ENCODE data around the gene CHIA. TPM values are rescaled to one million over a fixed set of nuclear protein-coding genes. Genes with fewer than 3 reads are reported as not detected.

Gene CHIA
- total and polyA plus RNA-seq, 2 donors (not counting 1 experiment from before 2014, with no cell fraction given), result not detected

DNA sequence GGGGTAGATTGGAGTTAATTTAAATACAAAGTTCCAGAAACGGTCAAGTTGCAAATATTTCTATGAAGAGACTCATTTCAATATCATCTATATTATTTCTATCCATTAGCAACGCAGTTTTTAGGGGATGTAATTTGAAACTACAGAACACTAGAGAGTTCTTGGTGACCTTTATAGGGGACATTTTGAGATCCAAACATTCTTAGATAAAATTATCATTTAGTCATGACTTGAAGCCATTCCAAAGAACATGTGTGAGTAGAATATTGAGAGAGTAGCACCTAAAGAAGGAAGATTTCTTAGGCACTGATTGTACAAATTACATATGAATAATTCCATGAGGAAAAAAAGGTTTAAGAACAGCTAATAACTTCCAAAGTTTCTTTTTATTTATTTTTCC, 19.0 kb downstream of the CHIA start:
- Histone ChIP-seq H3K9ac (ENCODE audit: insufficient read depth, low read length) (no peak overlapping the region), H3K27me3 (ENCODE audit: control insufficient read depth, insufficient read depth, low read length) (no peaks in the 10 kb centered on the region), H3K4me3 (replicated peaks in 1 of 4; ENCODE audit: control extremely low read depth in 1 of 4, insufficient read depth in 1 of 4, low read depth in 3 of 4, low read length in 4 of 4) (no peak overlapping the region), H3K4me1 (ENCODE audit: control insufficient read depth, extremely low read depth, insufficient read depth, low read length) (no peaks in the 10 kb centered on the region), H3K27ac (ENCODE audit: insufficient read depth, low read length) (no peak overlapping the region), H3K79me2 (ENCODE audit: control insufficient read depth, insufficient read depth, low read length) (no peaks in the 10 kb centered on the region), H3K4me2 (ENCODE audit: extremely low read depth, insufficient read depth, low read length) (no peak overlapping the region), H3K9me3 (ENCODE audit: control insufficient read depth, insufficient read depth, low read depth, low read length) (no peaks in the 10 kb centered on the region), H3K36me3 (ENCODE audit: control insufficient read depth, insufficient read depth, low read length) (no peaks in the 10 kb centered on the region), H4K20me1 (ENCODE audit: control insufficient read depth, extremely low read depth, insufficient read depth, low read length) (no peaks in the 10 kb centered on the region), H2AFZ (ENCODE audit: low read length) (no peak overlapping the region)
- no peak for DNase-seq (ENCODE audit: low read depth in 2 of 2)
- no peak for TF ChIP-seq EZH2 (IDR thresholded peaks at IDR 0.05; ENCODE audit: low read length, missing control alignments)

- Histone ChIP-seq H4K20me1 (ENCODE audit: control insufficient read depth, extremely low read depth, insufficient read depth, low read length) (no peaks in the 10 kb centered on the region), H3K9me3 (ENCODE audit: control insufficient read depth, insufficient read depth, low read depth, low read length) (no peaks in the 10 kb centered on the region), H3K4me1 (ENCODE audit: control insufficient read depth, extremely low read depth, insufficient read depth, low read length) (no peaks in the 10 kb centered on the region), H3K27me3 (ENCODE audit: control insufficient read depth, insufficient read depth, low read length) (peaks cover 2% of the 10 kb centered on the region), H3K4me2 (ENCODE audit: extremely low read depth, insufficient read depth, low read length) (no peak overlapping the region), H3K36me3 (ENCODE audit: control insufficient read depth, insufficient read depth, low read length) (no peaks in the 10 kb centered on the region), H3K27ac (ENCODE audit: insufficient read depth, low read length) (no peak overlapping the region), H3K9ac (ENCODE audit: insufficient read depth, low read length) (no peak overlapping the region), H3K4me3 (replicated peaks in 1 of 4; ENCODE audit: control extremely low read depth in 1 of 4, insufficient read depth in 1 of 4, low read depth in 3 of 4, low read length in 4 of 4) (no peak overlapping the region), H3K79me2 (ENCODE audit: control insufficient read depth, insufficient read depth, low read length) (no peaks in the 10 kb centered on the region), H2AFZ (ENCODE audit: low read length) (no peak overlapping the region)
- TF ChIP-seq EZH2 (IDR thresholded peaks at IDR 0.05; ENCODE audit: low read length, missing control alignments), result no peak
- TF ChIP-seq, protein P1, sequence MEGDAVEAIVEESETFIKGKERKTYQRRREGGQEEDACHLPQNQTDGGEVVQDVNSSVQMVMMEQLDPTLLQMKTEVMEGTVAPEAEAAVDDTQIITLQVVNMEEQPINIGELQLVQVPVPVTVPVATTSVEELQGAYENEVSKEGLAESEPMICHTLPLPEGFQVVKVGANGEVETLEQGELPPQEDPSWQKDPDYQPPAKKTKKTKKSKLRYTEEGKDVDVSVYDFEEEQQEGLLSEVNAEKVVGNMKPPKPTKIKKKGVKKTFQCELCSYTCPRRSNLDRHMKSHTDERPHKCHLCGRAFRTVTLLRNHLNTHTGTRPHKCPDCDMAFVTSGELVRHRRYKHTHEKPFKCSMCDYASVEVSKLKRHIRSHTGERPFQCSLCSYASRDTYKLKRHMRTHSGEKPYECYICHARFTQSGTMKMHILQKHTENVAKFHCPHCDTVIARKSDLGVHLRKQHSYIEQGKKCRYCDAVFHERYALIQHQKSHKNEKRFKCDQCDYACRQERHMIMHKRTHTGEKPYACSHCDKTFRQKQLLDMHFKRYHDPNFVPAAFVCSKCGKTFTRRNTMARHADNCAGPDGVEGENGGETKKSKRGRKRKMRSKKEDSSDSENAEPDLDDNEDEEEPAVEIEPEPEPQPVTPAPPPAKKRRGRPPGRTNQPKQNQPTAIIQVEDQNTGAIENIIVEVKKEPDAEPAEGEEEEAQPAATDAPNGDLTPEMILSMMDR (conservative IDR thresholded peaks at IDR 0.05 in 1 of 2, IDR thresholded peaks at IDR 0.05 in 1 of 2; ENCODE audit: low read depth in 1 of 2, low read length in 2 of 2), result no peak
- no peak for DNase-seq (ENCODE audit: low read depth in 2 of 2)
Measured at GRCh38 chr1:111318523-111318922, 27.9 kb downstream of the CHIA start.

DNA sequence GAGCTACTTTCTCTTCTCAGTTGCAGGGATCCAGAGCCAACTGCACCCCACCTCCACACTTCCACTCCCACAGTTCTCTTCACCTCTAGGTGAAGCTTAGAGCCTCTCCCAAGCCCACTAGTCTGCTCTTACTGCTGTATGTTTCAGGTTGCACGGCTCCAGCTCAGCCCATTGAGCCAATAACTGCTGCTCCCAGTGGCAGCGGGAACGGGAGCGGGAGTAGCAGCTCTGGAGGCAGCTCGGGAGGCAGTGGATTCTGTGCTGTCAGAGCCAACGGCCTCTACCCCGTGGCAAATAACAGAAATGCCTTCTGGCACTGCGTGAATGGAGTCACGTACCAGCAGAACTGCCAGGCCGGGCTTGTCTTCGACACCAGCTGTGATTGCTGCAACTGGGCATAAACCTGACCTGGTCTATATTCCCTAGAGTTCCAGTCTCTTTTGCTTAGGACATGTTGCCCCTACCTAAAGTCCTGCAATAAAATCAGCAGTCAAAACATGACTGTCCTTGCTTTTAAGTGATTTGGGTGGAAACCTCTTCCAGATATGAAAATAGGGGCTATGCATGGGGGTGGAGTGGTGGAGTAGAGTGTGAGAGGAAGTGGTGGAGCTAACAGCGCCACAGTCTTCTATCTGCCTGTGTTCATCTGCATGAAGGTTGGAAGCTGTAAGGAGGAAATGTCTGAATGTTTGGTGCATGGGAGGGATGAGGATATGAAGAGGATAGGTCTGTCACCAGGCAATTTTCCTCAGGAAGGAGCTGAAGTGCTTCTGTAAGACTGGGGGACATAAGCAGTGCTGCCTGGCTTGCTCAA, 29.6 kb downstream of the CHIA start:
- H3K9me3 ChIP-seq (ENCODE audit: control insufficient read depth, insufficient read depth, low read depth, low read length), result no peaks in the 10 kb centered on the region
- no peak overlapping the region for H3K27ac ChIP-seq (ENCODE audit: insufficient read depth, low read length)
- no peaks in the 10 kb centered on the region for H3K36me3 ChIP-seq (ENCODE audit: control insufficient read depth, insufficient read depth, low read length)
- H3K4me3 ChIP-seq (replicated peaks in 1 of 4; ENCODE audit: control extremely low read depth in 1 of 4, insufficient read depth in 1 of 4, low read depth in 3 of 4, low read length in 4 of 4), result no peak overlapping the region
- no peaks in the 10 kb centered on the region for H4K20me1 ChIP-seq (ENCODE audit: control insufficient read depth, extremely low read depth, insufficient read depth, low read length)
- TF ChIP-seq, protein P1 (conservative IDR thresholded peaks at IDR 0.05 in 1 of 2, IDR thresholded peaks at IDR 0.05 in 1 of 2; ENCODE audit: low read depth in 1 of 2, low read length in 2 of 2), result no peak
- TF ChIP-seq EZH2 (IDR thresholded peaks at IDR 0.05; ENCODE audit: low read length, missing control alignments), result no peak
- H3K79me2 ChIP-seq (ENCODE audit: control insufficient read depth, insufficient read depth, low read length), result no peaks in the 10 kb centered on the region
- no peaks in the 10 kb centered on the region for H3K4me1 ChIP-seq (ENCODE audit: control insufficient read depth, extremely low read depth, insufficient read depth, low read length)
- no peak overlapping the region for H3K4me2 ChIP-seq (ENCODE audit: extremely low read depth, insufficient read depth, low read length)
- no peak overlapping the region for H2AFZ ChIP-seq (ENCODE audit: low read length)
- no peak for DNase-seq (ENCODE audit: low read depth in 2 of 2)
- H3K27me3 ChIP-seq (ENCODE audit: control insufficient read depth, insufficient read depth, low read length), result peaks cover 2% of the 10 kb centered on the region
- H3K9ac ChIP-seq (ENCODE audit: insufficient read depth, low read length), result no peak overlapping the region

Measured in fibroblast of lung (primary cell).